B cell (primary cell): Measurements from ENCODE around the gene MRPS6. TPM values are rescaled to one million over a fixed set of nuclear protein-coding genes. Genes with fewer than 3 reads are reported as not detected.

ENCODE experiments used
- ATAC-seq: fragments of 200-7000 bp; cut with Tn5 transposase; one replicate; pipeline ENCODE4 v1.10.0; 2021; ENCODE audit warnings: low read depth, mild to moderate bottlenecking, moderate number of reproducible peaks, moderate library complexity
- CTCF ChIA-PET: fragments of 350-600 bp; sonication (Branson Sonifier 250); formaldehyde crosslinking; loops from one replicate; lab custom pipeline; 2021; ENCODE audit warnings: antibody characterized with exemption, inconsistent platforms; lab: Charles Lee
- POLR2A ChIA-PET: fragments of 350-600 bp; sonication (Branson Sonifier 250); formaldehyde crosslinking; loops from one replicate; lab custom pipeline; 2021; ENCODE audit warnings: antibody characterized with exemption; lab: Charles Lee
- DNase-seq: peaks from one replicate; pipeline ENCODE4 v3.0.0; 2013
- H2AFZ ChIP-seq: 2 replicates; pipeline ENCODE4 v1.6.1; 2012; ENCODE audit warnings: mild to moderate bottlenecking, low read depth, low read length; ENCODE audit not compliant: insufficient read depth, poor library complexity, severe bottlenecking
- H3K27ac ChIP-seq, 2 donors: 1 replicate in 1 of 2; 2 replicates in 1 of 2; pipeline ENCODE4 v1.5.1; 2012 to 2013; ENCODE audit warnings: low read length in 2 of 2, mild to moderate bottlenecking in 2 of 2, moderate library complexity in 1 of 2
- H3K27me3 ChIP-seq, 4 experiments: fragments of 200-600 bp in 1 of 4; sonication (generic) in 1 of 4; replicated peaks in 1 of 4; 1 replicate in 2 of 4; 2 replicates in 2 of 4; pipeline versions ENCODE4 v1.6.1 to v1.7.0; 2013 to 2016; ENCODE audit warnings: low read length in 3 of 4, mild to moderate bottlenecking in 2 of 4, mixed read lengths in 1 of 4, moderate library complexity in 1 of 4; ENCODE audit not compliant: insufficient read depth in 4 of 4, control insufficient read depth in 3 of 4; ENCODE audit errors: control extremely low read depth in 1 of 4
- H3K36me3 ChIP-seq, 2 experiments: replicated peaks in 1 of 2; 1 replicate in 1 of 2; 2 replicates in 1 of 2; pipeline versions ENCODE4 v1.6.1 to v1.7.1; 2013; ENCODE audit warnings: low read length in 1 of 2; ENCODE audit not compliant: insufficient read depth in 2 of 2, control insufficient read depth in 1 of 2; ENCODE audit errors: control extremely low read depth in 1 of 2, extremely low read depth in 1 of 2
- H3K4me1 ChIP-seq, 2 donors: fragments of 200-600 bp in 1 of 2; sonication (generic) in 1 of 2; 1 replicate in 1 of 2; 2 replicates in 1 of 2; pipeline versions ENCODE4 v1.5.1 to v1.6.1; 2013 to 2017; ENCODE audit warnings: low read length in 2 of 2; ENCODE audit not compliant: control insufficient read depth in 2 of 2, insufficient read depth in 2 of 2
- H3K4me2 ChIP-seq: replicated peaks from 2 replicates; pipeline ENCODE3; 2012; ENCODE audit warnings: mild to moderate bottlenecking, low read depth, low read length; ENCODE audit not compliant: poor library complexity, severe bottlenecking
- H3K4me3 ChIP-seq, 5 experiments: fragments of 200-600 bp in 1 of 5; sonication (generic) in 1 of 5; 1 replicate in 3 of 5; 2 replicates in 2 of 5; pipeline versions ENCODE4 v1.5.1 to v1.7.0; 2011 to 2016; ENCODE audit warnings: low read length in 4 of 5, mild to moderate bottlenecking in 4 of 5, low read depth in 2 of 5, control low read depth in 1 of 5, moderate library complexity in 1 of 5; ENCODE audit not compliant: insufficient read depth in 1 of 5; ENCODE audit errors: control extremely low read depth in 1 of 5, extremely low read depth in 1 of 5
- H3K79me2 ChIP-seq: fragments of 200-600 bp; sonication (generic); one replicate; pipeline ENCODE4 v1.6.0; 2016; ENCODE audit warnings: low read length; ENCODE audit not compliant: control insufficient read depth, insufficient read depth
- H3K9ac ChIP-seq: fragments of 200-600 bp; sonication (generic); 2 replicates; pipeline ENCODE4 v1.6.1; 2017; ENCODE audit warnings: mild to moderate bottlenecking, low read length, moderate library complexity
- H3K9me3 ChIP-seq, 3 donors: one replicate each; pipeline versions ENCODE4 v1.6.1 to v1.7.1; 2013; ENCODE audit warnings: low read length in 2 of 3; ENCODE audit not compliant: control insufficient read depth in 2 of 3, insufficient read depth in 1 of 3; ENCODE audit errors: control extremely low read depth in 1 of 3
- H4K20me1 ChIP-seq: 2 replicates; pipeline ENCODE4 v1.6.0; 2012; ENCODE audit warnings: mild to moderate bottlenecking, low read length; ENCODE audit not compliant: insufficient read depth, control insufficient read depth, poor library complexity, severe bottlenecking
- H3K27ac Mint-ChIP-seq: one replicate; pipeline ENCODE4 v1.8.0; 2021; ENCODE audit warnings: mixed read lengths
- H3K27me3 Mint-ChIP-seq: one replicate; pipeline ENCODE4 v1.8.0; 2021; ENCODE audit warnings: mixed read lengths
- H3K4me1 Mint-ChIP-seq: one replicate; pipeline ENCODE4 v1.8.0; 2021; ENCODE audit warnings: mixed read lengths
- H3K4me3 Mint-ChIP-seq: one replicate; pipeline ENCODE4 v1.8.0; 2021; ENCODE audit warnings: mixed read lengths
- H3K9me3 Mint-ChIP-seq: one replicate; pipeline ENCODE4 v1.8.0; 2022; ENCODE audit warnings: mixed read lengths; ENCODE audit not compliant: insufficient read depth
- EZH2 ChIP-seq: IDR thresholded peaks from 2 replicates; pipeline ENCODE4 v1.6.1; 2012; ENCODE audit warnings: borderline replicate concordance, low read depth, mild to moderate bottlenecking, moderate library complexity, low read length; ENCODE audit not compliant: insufficient read depth, poor library complexity, severe bottlenecking
- WGBS: methylation state at CpG from one replicate; pipeline ENCODE4 v1.1.5; 2013; ENCODE audit warnings: missing lambda C conversion rate; ENCODE audit not compliant: insufficient coverage; 5-methylcytosine and 5-hydroxymethylcytosine counted together
- intact Hi-C: fragments of 100-400 bp; cut with micrococcal nuclease; formaldehyde crosslinking; loops from one replicate; pipeline ENCODE4 v1.10.0; 2022
- polyA plus RNA-seq: library from polyadenylated mRNA; depleted of rRNA; stranded (reverse); fragments of >200 nt; gene quantifications from 2 replicates; pipeline ENCODE4 v1.2.3, GENCODE V29; 2012
- total RNA-seq, 2 donors: library from RNA; stranded (reverse); fragments of 120-200 nt in 1 of 2; gene quantifications; 1 replicate in 1 of 2; 2 replicates in 1 of 2; pipeline versions ENCODE4 v1.2.3 to v1.2.4, GENCODE V29; 2013 to 2022
- TF ChIP-seq, protein P1 (sequence below): fragments of 200-600 bp; IDR thresholded peaks from one replicate; pipeline ENCODE4 v1.8.0; 2022; ENCODE audit warnings: antibody characterized with exemption, mild to moderate bottlenecking

The MRPS6 gene
- total and polyA plus RNA-seq, 2 donors (not counting 1 experiment from before 2014, with no cell fraction given): 15.7 to 37.9 TPM

DNA sequence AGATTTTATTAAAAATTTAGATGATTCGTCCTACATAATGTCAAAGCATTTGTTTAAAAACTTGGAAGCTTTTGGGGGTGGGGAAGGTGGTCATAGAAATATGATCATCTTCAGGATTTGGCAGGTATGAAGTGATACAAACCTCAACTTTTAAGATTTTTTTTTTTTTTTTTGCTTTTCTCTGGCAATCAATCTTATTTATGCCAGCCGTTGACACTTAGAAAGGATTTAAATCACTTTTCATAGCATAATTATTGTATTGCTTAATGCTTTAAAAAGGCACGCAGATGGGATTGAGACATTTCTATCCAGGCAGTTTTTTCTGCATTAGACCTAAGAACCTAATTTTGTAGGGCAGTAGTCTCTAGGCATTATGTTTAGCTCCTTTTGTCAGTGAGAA, 19.7 kb downstream of the MRPS6 start:
- intact Hi-C loops: no loop called here

DNA sequence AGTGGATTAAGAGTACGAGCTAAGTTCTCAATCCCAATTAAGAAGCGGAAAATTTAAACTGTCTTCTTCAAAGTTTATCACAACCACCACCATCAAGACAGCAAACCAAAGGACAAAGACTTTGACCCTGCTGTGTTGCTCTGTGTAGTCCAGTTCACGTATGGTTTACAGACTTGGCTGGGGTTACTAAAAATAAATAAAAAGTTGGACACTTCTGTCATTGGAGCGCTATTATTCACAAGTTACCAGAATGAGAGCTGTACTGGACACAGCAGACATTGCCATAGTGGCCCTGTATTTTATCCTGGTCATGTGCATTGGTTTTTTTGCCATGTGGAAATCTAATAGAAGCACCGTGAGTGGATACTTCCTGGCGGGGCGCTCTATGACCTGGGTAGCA, 21.6 kb downstream of the MRPS6 start:
- H3K9me3 ChIP-seq: no peaks in the 10 kb centered on the region
- peaks cover 62% of the 10 kb centered on the region for H3K79me2 ChIP-seq
- H3K36me3 ChIP-seq: peaks cover 2 to 11% of the 10 kb centered on the region in 2 experiments
- ChIA-PET CTCF (interaction anchor here (1.6 to 1.7 kb wide), 2 partner anchors 170 to 253 kb away, joined by 4 read pairs; no protein-coding TSS in a partner anchor), POLR2A (no interaction called here)
- DNase-seq (no peak), ATAC-seq (no peak)
- no peak overlapping the region for H3K4me3 ChIP-seq
- no peak for TF ChIP-seq EZH2
- TF ChIP-seq, protein P1, sequence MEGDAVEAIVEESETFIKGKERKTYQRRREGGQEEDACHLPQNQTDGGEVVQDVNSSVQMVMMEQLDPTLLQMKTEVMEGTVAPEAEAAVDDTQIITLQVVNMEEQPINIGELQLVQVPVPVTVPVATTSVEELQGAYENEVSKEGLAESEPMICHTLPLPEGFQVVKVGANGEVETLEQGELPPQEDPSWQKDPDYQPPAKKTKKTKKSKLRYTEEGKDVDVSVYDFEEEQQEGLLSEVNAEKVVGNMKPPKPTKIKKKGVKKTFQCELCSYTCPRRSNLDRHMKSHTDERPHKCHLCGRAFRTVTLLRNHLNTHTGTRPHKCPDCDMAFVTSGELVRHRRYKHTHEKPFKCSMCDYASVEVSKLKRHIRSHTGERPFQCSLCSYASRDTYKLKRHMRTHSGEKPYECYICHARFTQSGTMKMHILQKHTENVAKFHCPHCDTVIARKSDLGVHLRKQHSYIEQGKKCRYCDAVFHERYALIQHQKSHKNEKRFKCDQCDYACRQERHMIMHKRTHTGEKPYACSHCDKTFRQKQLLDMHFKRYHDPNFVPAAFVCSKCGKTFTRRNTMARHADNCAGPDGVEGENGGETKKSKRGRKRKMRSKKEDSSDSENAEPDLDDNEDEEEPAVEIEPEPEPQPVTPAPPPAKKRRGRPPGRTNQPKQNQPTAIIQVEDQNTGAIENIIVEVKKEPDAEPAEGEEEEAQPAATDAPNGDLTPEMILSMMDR: no peak
- no peak overlapping the region for H3K4me3 Mint-ChIP-seq
- intact Hi-C loops: no loop called here
- H3K27ac Mint-ChIP-seq: no peak overlapping the region
- no peak overlapping the region for H3K27ac ChIP-seq
- no peaks in the 10 kb centered on the region for H3K27me3 ChIP-seq
- no peak overlapping the region for H3K9ac ChIP-seq
- no peaks in the 10 kb centered on the region for H3K27me3 Mint-ChIP-seq
- H2AFZ ChIP-seq: no peak overlapping the region
- H3K4me1 Mint-ChIP-seq: peaks cover 64% of the 10 kb centered on the region
- no peaks in the 10 kb centered on the region for H3K9me3 Mint-ChIP-seq
- WGBS: 93% methylated on average over 3 of the region's 7 CpGs
- peaks cover 41% of the 10 kb centered on the region for H4K20me1 ChIP-seq
- H3K4me1 ChIP-seq: peaks cover 6 to 14% of the 10 kb centered on the region in 2 donors
- H3K4me2 ChIP-seq: no peak overlapping the region

More for the DNA sequence above, 19.7 kb downstream of the MRPS6 start:
- WGBS: no CpG with 5 or more reads among the region's 3 CpGs
- H3K36me3 ChIP-seq: peaks cover 2 to 11% of the 10 kb centered on the region in 2 experiments
- no peaks in the 10 kb centered on the region for H3K27me3 Mint-ChIP-seq
- peaks cover 6 to 14% of the 10 kb centered on the region in 2 donors for H3K4me1 ChIP-seq
- H3K27me3 ChIP-seq: no peaks in the 10 kb centered on the region
- no peak overlapping the region for H3K9ac ChIP-seq
- no peaks in the 10 kb centered on the region for H3K9me3 ChIP-seq
- H3K4me3 Mint-ChIP-seq: no peak overlapping the region
- peaks cover 41% of the 10 kb centered on the region for H4K20me1 ChIP-seq
- H3K4me1 Mint-ChIP-seq: peaks cover 57% of the 10 kb centered on the region
- no peak overlapping the region for H3K27ac ChIP-seq
- ATAC-seq: no peak
- CTCF ChIA-PET: interaction anchor here (1.6 to 3.9 kb wide), 3 partner anchors 169 to 269 kb away, joined by 3 to 21 read pairs (median 4); no protein-coding TSS in a partner anchor
- H3K4me2 ChIP-seq: no peak overlapping the region
- peaks cover 50% of the 10 kb centered on the region for H3K79me2 ChIP-seq
- TF ChIP-seq, protein P1: no peak
- no peak for TF ChIP-seq EZH2
- H3K4me3 ChIP-seq: no peak overlapping the region
- no peaks in the 10 kb centered on the region for H3K9me3 Mint-ChIP-seq
- no peak overlapping the region for H3K27ac Mint-ChIP-seq
- no peak for DNase-seq
- POLR2A ChIA-PET: interaction anchor here (0.7 kb wide), 1 partner anchor 1943 kb away, joined by 6 read pairs; no protein-coding TSS in a partner anchor
- H2AFZ ChIP-seq: no peak overlapping the region
